ENCODE results near the gene SSU72.
"Not testable (repeated sequence)": the region's sequence is repeated elsewhere in the genome, so short reads cannot be mapped to it uniquely, and the experiment has no call there.

The SSU72 gene

DNA sequence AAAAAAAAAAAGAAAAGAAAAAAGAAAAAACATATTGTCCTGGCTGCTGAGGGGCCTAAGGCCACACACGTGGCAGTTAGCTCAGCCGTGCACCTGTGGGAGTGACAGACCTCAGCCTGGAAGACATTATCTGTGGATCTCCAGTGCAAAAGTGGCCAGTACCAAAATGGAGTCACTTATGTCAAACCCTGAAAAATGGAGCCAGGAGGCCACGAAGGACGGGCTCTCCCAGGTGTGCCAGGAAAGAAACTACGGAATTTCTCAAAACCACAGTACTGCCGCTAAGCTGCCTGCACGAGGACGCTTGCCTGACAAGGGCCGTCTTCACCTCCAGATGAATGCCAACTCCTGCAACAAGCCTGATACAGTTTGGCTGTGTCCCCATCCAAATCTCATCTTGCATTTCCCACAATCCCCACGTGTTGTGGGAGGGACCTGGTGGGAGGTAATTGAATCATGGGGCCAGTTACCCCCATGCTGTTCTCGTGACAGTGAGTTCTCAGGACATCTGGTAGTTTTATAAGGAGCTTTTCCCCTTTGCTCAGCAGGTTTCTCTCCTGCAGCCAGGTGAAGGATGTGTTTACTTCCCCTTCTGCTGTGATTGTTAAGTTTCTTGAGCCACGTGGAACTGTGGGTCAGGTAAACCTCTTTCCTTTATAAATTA is 35.3 kb upstream of the SSU72 start:
- no peak for DNase-seq

GRCh38 chr1:1606232-1606631 is 31.6 kb upstream of the SSU72 start:
- no peak for DNase-seq

DNA sequence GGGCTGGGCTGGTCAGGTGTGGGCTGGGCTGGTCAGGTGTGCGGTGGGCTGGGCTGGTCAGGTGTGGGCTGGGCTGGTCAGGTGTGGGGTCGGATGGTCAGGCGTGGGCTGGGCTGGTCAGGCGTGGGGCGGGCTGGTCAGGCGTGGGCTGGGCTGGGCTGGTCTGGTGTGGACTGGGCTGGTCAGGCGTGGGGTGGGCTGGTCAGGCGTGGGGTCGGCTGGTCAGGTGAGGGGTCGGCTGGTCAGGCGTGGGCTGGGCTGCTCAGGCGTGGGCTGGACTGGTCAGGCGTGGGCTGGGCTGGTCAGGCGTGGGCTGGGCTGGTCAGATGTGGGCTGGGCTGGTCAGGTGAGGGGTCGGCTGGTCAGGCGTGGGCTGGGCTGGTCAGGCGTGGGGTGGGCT is 31.1 kb upstream of the SSU72 start:
- no peak for DNase-seq

- no peak for DNase-seq
Observed at GRCh38 chr1:1605034-1605591, 30.4 kb upstream of the SSU72 start.

GRCh38 chr1:1604374-1605033 is 29.8 kb upstream of the SSU72 start:
- DNase-seq: no peak

DNA sequence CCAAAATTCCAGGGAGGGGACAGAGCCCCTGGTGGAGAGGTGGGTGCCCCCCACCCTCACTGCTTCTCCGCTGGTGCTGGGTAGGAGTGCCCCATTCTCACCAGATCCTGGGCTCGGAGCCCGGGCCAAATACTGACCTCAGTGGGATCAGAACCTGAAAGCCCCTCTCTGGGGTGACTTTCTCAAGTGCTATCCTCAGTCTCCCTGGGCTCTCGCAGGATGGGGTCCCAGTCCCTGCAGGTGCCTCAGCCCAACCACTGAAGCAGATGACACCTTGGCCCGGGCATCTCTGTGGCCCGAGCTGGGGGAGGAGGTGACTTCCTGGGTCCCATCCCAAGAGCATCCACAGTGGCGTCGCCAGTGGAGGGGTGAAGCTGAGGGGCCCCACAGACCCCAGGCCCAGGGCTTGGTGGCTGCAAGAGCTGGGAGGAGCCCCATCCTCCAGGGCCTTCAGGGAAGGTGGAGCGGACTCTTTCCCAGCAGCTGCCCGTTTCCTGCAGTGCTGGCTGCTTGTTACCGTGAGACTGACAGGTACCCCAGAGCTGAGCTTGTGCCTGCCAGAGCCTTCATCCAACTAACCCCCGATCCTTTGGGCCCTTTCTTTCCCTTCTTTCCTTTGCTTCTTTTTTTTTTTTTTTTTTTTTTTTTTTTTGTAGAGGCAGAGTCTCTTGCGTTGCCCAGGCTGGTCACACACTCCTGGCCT is 29.2 kb upstream of the SSU72 start:
- DNase-seq: no peak

DNA sequence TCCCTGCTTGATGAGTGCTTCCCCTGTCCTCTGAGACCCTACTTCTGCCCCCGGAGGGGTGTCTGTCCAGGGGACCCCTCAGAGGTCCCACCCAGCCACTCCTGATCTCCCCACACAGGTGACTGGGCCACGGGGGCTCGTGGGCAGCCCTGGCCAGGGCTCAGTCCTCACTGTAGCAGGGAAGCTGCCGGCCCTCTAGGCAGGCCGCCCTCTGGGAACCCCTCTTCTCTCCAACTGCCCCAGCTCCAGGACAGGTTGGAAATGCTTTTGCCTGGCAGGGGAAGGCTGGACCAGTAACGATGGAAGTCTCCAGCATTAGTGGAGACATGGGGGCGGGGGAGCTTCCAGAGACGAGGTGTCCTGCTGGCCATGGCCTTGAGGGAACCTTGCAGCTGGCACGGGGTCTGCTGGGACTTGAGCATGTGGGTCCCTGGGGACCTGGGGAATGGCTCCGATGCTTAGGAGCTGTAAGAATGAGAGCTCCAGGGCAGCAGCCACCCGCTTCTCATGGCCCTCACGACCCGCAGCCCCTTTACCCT is 28.4 kb upstream of the SSU72 start:
- no peak for DNase-seq

DNA sequence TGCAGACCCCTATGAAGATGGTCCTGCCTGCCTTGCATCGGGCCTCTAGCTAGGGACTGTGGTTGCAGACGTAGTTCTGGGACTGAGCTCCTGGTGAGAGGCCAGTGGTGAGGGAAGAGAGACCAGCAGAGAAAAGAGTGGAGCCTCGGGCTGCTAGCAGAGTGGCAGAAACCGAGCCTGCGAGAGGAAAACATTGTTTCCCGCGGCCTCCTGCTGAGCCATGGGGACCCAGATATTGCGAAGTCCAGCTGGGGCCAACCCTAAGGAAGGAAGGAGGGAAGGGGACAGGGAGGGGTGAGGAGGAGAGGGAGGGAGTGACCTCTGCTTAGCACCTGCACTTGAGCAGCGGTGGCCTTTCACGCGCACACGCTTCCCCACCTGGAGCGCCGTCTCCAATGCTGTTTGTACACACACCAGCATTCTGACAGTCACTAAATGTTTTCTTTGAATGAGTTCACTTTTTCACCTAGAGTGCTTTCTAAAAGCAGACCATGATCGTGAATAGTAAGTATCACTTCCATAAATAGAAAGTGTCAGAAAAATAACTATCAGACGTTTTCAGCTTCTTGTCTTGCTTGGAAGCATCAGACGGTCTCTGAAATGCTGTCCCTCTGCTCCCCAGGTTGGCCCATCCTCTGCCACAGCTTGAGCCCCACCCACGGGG is 27.8 kb upstream of the SSU72 start:
- no peak for DNase-seq

- DNase-seq: no peak
Observed at GRCh38 chr1:1601564-1602303, 27.1 kb upstream of the SSU72 start.

GRCh38 chr1:1600861-1601563 is 26.3 kb upstream of the SSU72 start:
- DNase-seq: no peak

- DNase-seq: no peak
Observed at GRCh38 chr1:1599935-1600860, 25.5 kb upstream of the SSU72 start, which contains the start of gene FNDC10. Gene FNDC10 (minus strand): TSS chr1:1600135. CDS start chr1:1600015, 120 bp downstream.

DNA sequence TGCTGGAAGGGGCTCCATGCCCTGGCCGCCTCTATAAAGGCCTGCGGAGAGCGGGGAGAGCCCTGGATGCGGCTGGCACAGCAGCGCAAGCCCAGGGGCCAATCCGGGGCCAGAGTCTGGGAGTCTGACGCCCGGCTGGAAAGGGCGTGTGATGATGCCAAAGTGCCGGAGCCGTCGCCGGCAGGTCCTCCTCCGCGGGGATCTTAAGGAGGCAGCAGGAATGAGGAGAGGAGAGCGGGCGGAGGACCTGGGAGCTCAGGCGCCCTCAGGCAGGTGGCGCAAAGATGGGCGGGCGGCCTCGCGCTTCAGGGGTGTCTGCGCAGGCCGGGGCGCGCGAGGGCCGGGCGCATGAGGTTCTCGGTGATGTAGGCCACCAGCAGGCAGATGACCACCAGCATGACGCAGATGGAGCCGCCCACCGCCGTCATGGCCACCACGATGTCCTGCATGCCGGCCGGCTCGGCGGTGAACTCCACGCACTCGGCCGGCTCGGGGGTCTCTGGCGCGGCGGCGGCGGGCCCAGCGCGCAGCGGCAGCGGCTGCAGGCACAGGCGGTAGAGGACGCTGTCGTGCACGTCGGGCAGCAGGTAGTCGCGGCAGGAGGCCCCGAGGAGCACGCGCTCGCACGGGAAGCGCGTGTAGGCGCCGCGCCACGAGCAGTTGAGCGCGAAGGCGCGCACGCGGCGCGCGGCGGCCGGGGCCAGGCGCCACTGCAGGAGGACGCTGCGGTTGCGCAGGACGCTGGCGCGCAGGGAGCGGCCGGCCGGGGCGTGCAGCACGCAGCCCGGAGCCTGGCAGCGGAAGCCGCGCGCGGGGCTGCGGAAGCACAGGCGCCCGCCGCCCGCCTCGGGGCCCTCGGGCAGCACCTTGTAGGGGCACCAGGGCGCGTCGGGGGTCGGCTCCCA is 24.6 kb upstream of the SSU72 start:
- DNase-seq: peak; percentile 43

DNA sequence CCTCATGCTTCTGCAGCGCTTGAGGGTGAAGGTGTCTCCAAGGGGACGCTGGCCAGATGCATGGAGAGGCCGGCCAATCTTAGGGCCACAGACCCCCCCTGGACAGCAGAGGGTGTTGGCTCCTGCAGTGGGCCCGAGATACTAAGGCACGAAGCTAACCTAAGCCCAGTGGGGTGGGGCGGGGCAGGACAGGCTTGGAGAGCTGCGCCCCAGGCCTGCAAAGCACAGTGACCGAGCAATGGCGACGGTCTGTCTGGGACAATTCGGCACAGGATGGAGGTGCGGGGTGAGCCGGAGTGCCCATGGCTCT is 24.0 kb upstream of the SSU72 start:
- no peak for DNase-seq

DNA sequence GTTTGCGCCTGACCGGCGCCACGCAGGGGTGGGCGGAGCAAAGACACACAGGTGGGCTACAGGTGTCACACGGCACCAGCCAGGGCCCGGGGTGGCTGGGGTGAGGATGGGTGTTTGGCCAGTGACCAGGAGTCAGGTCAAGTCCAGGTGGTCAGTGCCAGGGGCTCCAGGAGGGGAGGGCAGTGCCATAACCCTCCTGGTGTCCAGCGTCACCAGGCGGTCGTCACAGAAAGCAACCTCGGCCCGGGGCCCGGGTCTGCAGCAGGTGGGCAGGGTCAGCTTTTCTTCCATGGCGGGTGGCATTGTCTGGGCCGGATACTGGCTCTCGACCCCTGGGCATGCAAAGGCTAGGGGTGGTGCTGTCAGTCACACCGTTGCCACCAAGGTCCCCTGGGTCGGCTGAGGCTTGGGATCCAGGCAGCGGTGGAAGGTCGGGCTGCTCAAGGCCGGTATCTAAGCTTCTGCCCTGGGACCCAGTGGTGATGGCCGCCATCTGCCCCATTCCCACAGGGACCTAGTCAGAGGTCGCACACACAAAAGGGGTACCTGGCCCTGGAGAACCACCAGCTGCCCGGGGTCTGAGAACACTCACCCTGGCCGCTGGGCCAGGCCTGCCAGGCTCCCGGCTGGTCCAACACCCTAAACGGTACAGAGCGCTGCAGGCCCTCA is 23.5 kb upstream of the SSU72 start:
- no peak for DNase-seq

DNA sequence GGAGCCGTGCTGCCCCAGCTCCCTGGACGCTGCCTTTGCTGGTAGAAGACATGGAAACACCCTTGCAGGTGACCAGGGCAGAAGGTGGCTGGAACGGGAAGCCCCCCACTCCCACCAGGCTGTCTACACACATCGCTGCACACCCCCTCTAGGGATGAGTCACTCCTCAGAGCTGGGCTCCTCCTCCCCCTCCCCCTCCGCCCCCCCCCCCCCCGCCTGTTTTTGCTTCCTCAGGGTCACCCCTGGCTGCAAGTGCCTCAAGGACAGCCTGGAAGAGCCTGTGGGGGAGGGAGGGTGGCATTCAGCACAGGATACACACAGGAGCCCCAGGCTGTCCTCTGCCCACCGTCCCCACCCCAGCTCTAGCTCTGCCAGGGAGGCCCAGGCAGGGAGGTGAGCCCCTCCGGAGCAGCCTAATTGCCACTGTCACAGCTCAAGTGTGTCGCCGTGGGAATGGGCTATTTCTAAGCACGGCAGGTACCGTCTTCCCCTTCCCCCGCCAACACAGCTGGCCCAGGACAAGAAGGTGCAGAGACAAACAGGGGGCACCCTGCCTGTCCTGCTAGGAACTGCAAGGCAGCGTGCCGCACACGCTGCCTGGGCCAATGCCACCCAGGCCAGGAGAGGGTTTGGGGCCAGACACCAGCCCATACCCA is 22.7 kb upstream of the SSU72 start:
- DNase-seq: no peak

DNA sequence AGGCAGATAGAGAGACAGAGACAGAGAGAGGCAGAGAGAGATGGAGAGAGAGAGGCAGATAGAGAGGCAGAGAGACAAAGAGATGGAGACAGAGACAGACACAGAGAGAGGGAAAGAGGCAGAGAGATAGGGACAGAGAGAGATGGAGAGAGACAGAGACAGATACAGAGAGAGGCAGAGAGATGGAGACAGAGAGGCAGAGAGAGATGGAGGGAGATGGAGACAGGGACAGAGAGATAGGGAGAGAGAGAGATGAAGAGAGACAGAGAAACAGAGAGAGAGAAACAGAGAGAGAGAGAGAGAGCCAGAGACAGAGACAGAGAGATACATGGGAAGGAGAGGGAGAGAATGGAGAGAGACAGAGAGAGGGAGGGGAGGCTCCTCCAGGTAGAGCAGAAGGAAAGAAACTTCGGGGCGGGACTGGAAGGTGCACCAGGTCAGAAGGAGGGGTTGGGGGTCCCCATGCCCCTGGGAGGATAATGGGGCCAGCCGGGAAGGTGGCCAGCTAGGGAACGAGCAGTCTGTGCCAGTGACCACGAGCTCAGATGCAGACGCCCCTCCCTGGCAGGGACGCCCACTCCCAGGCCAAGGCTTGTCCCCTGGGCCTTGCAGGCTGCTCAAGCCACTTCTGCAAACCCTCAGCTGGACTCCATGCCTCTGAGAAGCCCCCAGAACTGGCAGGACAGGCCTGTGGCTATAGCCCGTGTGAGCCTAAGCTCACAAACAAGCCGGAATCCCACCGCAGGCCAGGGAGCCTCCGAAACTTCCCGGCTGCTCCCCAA is 22.0 kb upstream of the SSU72 start:
- DNase-seq: no peak

DNA sequence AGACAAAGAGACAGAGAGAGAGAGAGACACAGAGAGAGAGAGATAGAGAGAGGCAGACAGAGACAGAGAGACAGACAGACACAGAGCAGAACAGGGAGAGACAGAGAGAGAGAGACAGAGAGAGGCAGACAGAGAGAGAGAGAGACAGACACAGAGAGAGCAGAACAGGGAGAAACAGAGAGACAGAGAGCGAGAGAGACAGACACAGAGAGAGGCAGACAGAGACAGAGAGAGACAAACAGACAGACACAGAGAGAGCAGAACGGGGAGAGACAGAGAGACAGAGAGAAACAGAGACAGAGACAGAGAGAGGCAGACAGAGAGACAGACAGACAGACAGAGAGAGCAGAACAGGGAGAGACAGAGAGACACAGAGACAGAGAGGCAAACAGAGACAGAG is 20.7 kb upstream of the SSU72 start:
- DNase-seq: not testable (repeated sequence)
